ENCODE measurements around the gene PTER. TPM values are rescaled to one million over a fixed set of nuclear protein-coding genes. Genes with fewer than 3 reads are reported as not detected.

Gene PTER, protein sequence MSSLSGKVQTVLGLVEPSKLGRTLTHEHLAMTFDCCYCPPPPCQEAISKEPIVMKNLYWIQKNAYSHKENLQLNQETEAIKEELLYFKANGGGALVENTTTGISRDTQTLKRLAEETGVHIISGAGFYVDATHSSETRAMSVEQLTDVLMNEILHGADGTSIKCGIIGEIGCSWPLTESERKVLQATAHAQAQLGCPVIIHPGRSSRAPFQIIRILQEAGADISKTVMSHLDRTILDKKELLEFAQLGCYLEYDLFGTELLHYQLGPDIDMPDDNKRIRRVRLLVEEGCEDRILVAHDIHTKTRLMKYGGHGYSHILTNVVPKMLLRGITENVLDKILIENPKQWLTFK
- total RNA-seq, result 1 to 10 TPM; 8.3 to 9.0 TPM
- polyA plus RNA-seq (2013, experiment 1 of 2), result 5.2 TPM
- 4.9 TPM for polyA plus RNA-seq (2013, experiment 2 of 2)
- long read RNA-seq, experiment 1, partial matches to known transcripts, result 1 of 2 reads
- long read RNA-seq, experiment 1, other reads (novel, unspliced or antisense), result 1 of 2 reads
- long read RNA-seq, experiment 2, transcript PTER-205 (5 exons, 1,203 nt), result major isoform, 6 of 27 reads
- long read RNA-seq, experiment 2, partial matches to known transcripts, result 2 of 27 reads
- long read RNA-seq, experiment 2, other reads (novel, unspliced or antisense), result 16 of 27 reads
- long read RNA-seq, experiment 3, transcript PTER-205 (5 exons, 1,203 nt), result major isoform, 7 of 39 reads
- long read RNA-seq, experiment 3, partial matches to known transcripts, result 1 of 39 reads
- long read RNA-seq, experiment 3, other reads (novel, unspliced or antisense), result 25 of 39 reads
- long read RNA-seq, experiment 4, partial matches to known transcripts, result 1 of 14 reads
- long read RNA-seq, experiment 4, other reads (novel, unspliced or antisense), result 6 of 14 reads

DNA sequence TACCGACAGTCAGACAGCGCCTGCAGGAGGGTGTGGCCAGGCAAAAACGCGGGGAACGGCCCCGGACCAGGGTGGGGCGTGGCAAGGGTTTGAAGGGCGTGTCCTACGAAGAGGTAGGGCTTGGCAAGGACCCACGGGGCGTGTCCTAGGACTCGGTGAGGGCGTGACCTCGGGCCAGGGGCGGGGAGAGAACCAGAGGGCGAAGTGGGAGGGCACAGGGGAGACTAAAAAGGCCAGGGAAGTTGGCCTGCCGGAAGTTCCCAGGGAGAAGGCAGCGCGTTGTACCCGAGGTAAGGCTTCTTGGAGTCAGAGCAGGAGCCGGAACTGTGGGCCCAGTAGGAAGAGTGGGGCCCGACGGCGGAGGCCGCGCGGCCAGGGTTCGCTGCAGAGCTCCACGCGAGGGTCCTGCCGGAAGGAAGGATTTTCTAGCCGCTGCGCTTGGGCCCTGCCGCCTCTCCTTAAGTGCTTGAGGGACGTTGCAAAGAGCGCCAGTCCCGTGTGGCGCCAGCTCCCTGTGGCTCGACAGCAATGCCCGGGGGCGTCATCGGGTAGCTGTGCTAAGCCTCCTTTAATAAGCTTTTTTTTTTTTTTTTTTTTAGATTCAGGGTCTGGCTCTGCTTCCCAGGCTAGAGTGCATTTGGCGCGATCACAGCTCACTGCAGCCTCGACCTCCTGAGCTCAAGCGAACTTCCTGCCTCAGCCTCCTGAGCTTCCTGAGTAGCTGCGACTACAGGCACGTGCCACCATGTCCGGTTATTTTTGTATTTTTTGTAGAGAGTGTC, at the start of gene PTER:
Gene PTER (plus strand): TSS at position 253 of the 782 bp plus-strand sequence. CDS start 47,375 bp downstream, outside the sequence.
- Mint-ChIP-seq H3K27me3 (ENCODE audit: insufficient read depth) (peaks cover 10% of the 10 kb centered on the region), H3K36me3 (ENCODE audit: low read depth) (peaks cover 2% of the 10 kb centered on the region), H3K9me3 (no peaks in the 10 kb centered on the region), H3K27ac (peak within 1 kb of the TSS; percentile 88), H3K4me3 (peak within 1 kb of the TSS; percentile 69), H3K4me1 (peaks cover 22% of the 10 kb centered on the region)
- H3K4me1 ChIP-seq (ENCODE audit: control insufficient read depth, insufficient read depth, low read length), result no peaks in the 10 kb centered on the region
- no peak within 1 kb of the TSS for H3K9ac ChIP-seq (ENCODE audit: extremely low read depth, low read length, poor library complexity, severe bottlenecking)
- no peaks in the 10 kb centered on the region for H3K9me3 ChIP-seq (ENCODE audit: control insufficient read depth, low read length)
- H3K27ac ChIP-seq (ENCODE audit: low read depth, low read length), result no peak within 1 kb of the TSS
- peaks cover 9% of the 10 kb centered on the region for H3K27me3 ChIP-seq (ENCODE audit: control insufficient read depth, insufficient read depth, low read length, poor library complexity, severe bottlenecking)
- peak within 1 kb of the TSS; percentile 82 for H3K4me3 ChIP-seq (ENCODE audit: low read length)
- no peaks in the 10 kb centered on the region for H3K36me3 ChIP-seq (ENCODE audit: control insufficient read depth, insufficient read depth, low read length)
- TF ChIP-seq, protein P1, sequence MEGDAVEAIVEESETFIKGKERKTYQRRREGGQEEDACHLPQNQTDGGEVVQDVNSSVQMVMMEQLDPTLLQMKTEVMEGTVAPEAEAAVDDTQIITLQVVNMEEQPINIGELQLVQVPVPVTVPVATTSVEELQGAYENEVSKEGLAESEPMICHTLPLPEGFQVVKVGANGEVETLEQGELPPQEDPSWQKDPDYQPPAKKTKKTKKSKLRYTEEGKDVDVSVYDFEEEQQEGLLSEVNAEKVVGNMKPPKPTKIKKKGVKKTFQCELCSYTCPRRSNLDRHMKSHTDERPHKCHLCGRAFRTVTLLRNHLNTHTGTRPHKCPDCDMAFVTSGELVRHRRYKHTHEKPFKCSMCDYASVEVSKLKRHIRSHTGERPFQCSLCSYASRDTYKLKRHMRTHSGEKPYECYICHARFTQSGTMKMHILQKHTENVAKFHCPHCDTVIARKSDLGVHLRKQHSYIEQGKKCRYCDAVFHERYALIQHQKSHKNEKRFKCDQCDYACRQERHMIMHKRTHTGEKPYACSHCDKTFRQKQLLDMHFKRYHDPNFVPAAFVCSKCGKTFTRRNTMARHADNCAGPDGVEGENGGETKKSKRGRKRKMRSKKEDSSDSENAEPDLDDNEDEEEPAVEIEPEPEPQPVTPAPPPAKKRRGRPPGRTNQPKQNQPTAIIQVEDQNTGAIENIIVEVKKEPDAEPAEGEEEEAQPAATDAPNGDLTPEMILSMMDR (conservative IDR thresholded peaks at IDR 0.05), result no peak
- DNase-seq, result peak; percentile 99
- 22 to 27% methylated on average over 35 to 49 of the region's 49 CpGs for WGBS, 2 experiments (ENCODE audit: insufficient coverage in 1 of 2, insufficient read length in 1 of 2)

DNA sequence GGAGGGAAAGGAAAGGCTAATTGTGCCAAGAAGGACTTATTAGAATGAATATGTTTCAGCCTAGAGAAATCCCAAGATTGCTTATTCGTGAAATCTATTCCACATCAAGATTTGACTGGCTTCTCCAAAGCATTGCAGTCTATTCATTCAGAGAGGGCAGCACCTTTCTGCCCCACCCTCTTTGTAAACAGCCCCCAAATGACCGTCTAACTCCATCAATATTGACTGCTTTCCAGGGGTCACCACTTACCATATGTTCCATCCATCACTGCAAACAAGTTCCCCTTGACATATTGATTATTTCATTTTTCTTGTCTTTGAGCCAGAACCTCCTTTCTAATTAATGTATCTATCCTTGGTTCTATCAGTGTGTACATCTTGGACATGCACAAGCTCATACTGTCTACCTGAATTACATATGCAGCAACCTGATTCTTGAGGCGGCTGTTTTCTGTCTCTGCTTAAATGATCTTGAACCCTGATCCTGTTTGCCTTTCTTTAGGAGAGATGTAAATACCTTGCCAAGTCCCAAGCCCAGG, 44.2 kb upstream of the PTER start:
- Histone ChIP-seq H3K27ac (ENCODE audit: low read depth, low read length) (no peak overlapping the region), H3K9ac (ENCODE audit: extremely low read depth, low read length, poor library complexity, severe bottlenecking) (no peak overlapping the region), H3K4me1 (ENCODE audit: control insufficient read depth, insufficient read depth, low read length) (no peaks in the 10 kb centered on the region), H3K9me3 (ENCODE audit: control insufficient read depth, low read length) (no peaks in the 10 kb centered on the region), H3K36me3 (ENCODE audit: control insufficient read depth, insufficient read depth, low read length) (no peaks in the 10 kb centered on the region), H3K4me3 (ENCODE audit: low read length) (no peak overlapping the region), H3K27me3 (ENCODE audit: control insufficient read depth, insufficient read depth, low read length, poor library complexity, severe bottlenecking) (no peaks in the 10 kb centered on the region)
- WGBS, 2 experiments (ENCODE audit: insufficient coverage in 1 of 2, insufficient read length in 1 of 2), result 90 to 100% methylated on average over 2 to 3 of the region's 3 CpGs
- Mint-ChIP-seq H3K27me3 (ENCODE audit: insufficient read depth) (peaks cover 2% of the 10 kb centered on the region), H3K4me1 (no peaks in the 10 kb centered on the region), H3K9me3 (no peaks in the 10 kb centered on the region), H3K4me3 (no peak overlapping the region), H3K27ac (no peak overlapping the region), H3K36me3 (ENCODE audit: low read depth) (no peaks in the 10 kb centered on the region)
- TF ChIP-seq, protein P1 (conservative IDR thresholded peaks at IDR 0.05), result no peak
- DNase-seq, result no peak
